CD4-positive, alpha-beta T cell treated with Interferon gamma for 1 hour (primary cell): ENCODE data around the gene EEF2KMT.
"Not testable (repeated sequence)": the region's sequence is repeated elsewhere in the genome, so short reads cannot be mapped to it uniquely, and the experiment has no call there.

ENCODE experiments used
- DNase-seq: peaks from one replicate; pipeline ENCODE4 v3.0.0-alpha.2; 2020

The EEF2KMT gene

GRCh38 chr16:5070431-5071186 lies 27.0 kb downstream of the EEF2KMT start:
- DNase-seq = no peak

GRCh38 chr16:5069854-5070253 lies 27.7 kb downstream of the EEF2KMT start:
- DNase-seq = no peak

- no peak for DNase-seq
Observed at GRCh38 chr16:5069048-5069447, 28.5 kb downstream of the EEF2KMT start.

GRCh38 chr16:5066511-5066910 lies 31.1 kb downstream of the EEF2KMT start:
- DNase-seq = no peak

- no peak for DNase-seq
Observed at GRCh38 chr16:5065813-5066212, 31.8 kb downstream of the EEF2KMT start, which contains the start of gene C16orf89. Gene C16orf89 (minus strand): TSS chr16:5065956. CDS start chr16:5065908, 48 bp downstream.

GRCh38 chr16:5065326-5065725 lies 32.3 kb downstream of the EEF2KMT start:
- DNase-seq = no peak

- no peak for DNase-seq
Observed at GRCh38 chr16:5064915-5065314, 32.7 kb downstream of the EEF2KMT start.

- no peak for DNase-seq
Observed at GRCh38 chr16:5062790-5063765, 34.5 kb downstream of the EEF2KMT start.

- DNase-seq = no peak
Observed at GRCh38 chr16:5062051-5062450, 35.5 kb downstream of the EEF2KMT start.

GRCh38 chr16:5060073-5060641 lies 37.4 kb downstream of the EEF2KMT start:
- DNase-seq = no peak

GRCh38 chr16:5059386-5060072 lies 38.1 kb downstream of the EEF2KMT start:
- DNase-seq = no peak

- DNase-seq = no peak
Observed at GRCh38 chr16:5058476-5058875, 39.1 kb downstream of the EEF2KMT start.

GRCh38 chr16:5056352-5056751 lies 41.2 kb downstream of the EEF2KMT start:
- DNase-seq = peak; percentile 31

GRCh38 chr16:5054876-5055865 lies 42.4 kb downstream of the EEF2KMT start:
- DNase-seq = no peak

GRCh38 chr16:5046914-5047313 lies 50.7 kb downstream of the EEF2KMT start:
- no peak for DNase-seq

GRCh38 chr16:5045499-5046115 lies 52.0 kb downstream of the EEF2KMT start:
- no peak for DNase-seq

GRCh38 chr16:5044581-5044980 lies 53.0 kb downstream of the EEF2KMT start:
- DNase-seq = not testable (repeated sequence)

- no peak for DNase-seq
Observed at GRCh38 chr16:5044011-5044540, 53.5 kb downstream of the EEF2KMT start.

GRCh38 chr16:5042574-5043171 lies 54.9 kb downstream of the EEF2KMT start:
- DNase-seq = no peak

- DNase-seq = no peak
Observed at GRCh38 chr16:5041600-5042133, 55.9 kb downstream of the EEF2KMT start.
